HG02870 (cell line): ENCODE data around the gene TMEM229A.
"Not testable (repeated sequence)": the region's sequence is repeated elsewhere in the genome, so short reads cannot be mapped to it uniquely, and the experiment has no call there.

Experiments used
- ATAC-seq: cut with Tn5 transposase; IDR thresholded peaks from one replicate; pipeline ENCODE4 v1.9.1; 2021; ENCODE audit warnings: mild to moderate bottlenecking, moderate library complexity; ENCODE audit not compliant: unreplicated experiment

Gene TMEM229A

DNA sequence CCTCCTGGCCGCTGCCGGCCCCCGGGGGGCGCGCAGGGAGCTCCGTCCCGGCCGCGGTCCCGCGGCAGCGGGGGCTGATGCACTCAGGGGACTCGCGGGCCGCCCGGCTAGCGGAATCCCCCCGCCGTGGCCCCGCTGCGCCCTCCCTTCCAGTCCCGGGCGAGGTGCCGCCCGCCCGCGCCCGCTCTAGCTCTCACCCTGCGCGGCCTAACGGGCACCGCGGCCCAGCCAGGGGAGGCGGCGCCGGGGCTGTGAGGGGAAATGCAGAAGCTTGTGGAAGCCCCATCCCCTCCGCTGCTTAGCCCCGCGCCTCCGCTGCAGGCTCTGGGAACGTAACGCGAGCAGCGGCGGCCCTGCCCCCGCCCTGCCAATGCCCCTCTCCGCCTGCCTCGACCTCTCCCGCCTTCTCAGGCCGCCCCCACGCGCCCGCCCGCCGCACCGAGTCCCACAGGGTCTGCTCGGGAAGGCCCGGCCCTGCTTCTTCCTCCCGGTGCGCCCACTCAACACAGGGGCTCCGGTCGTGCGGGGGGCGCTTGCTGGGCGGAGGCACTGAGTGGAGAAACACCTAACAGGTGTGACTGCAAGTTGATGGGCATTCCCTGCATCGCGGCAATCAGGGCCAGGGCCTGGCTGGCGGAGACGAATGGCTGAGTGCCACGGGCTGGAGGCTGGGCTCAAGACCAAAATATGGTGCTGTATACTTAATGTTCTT, 384 bp upstream of the TMEM229A start:
- ATAC-seq = no peak

DNA sequence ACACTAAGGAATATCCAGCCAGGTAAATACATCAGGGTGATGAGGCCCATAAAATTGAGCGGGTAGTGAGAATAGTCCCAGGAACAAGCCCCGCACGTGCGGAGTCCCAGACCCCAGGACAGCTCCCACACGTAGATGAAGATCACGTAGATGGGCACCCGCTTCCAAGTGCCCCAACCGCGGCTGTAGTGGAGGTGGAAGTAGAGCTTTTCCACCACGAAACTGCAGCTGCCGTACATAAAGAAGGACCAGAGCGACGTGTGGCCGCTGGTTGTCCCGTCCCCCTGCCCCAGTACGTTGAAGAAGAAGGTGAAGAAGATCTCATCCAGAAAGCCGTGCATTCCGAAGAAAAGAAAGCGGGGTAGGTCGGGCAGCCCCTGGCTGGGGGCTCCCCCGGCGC, 948 bp downstream of the TMEM229A start:
- ATAC-seq = no peak

DNA sequence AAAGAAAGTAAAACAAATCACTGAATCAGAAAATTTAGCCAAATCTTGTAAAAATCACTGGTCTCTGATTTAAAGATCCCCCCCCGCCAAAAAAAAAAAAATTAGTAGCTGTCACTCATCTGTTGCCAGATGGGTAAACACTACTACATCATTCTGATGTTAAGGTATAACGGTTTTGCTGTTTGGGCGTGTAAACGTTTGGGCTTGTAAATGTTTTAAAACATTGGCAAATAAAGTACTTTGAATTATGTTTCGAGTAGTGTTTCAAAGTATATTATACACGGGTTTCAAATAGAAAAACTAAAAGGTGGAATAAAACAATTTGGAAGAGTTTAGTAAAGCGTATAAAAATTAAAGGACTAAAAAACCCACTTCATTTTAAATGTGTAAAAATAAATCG, 1.5 kb downstream of the TMEM229A start:
- ATAC-seq = no peak

DNA sequence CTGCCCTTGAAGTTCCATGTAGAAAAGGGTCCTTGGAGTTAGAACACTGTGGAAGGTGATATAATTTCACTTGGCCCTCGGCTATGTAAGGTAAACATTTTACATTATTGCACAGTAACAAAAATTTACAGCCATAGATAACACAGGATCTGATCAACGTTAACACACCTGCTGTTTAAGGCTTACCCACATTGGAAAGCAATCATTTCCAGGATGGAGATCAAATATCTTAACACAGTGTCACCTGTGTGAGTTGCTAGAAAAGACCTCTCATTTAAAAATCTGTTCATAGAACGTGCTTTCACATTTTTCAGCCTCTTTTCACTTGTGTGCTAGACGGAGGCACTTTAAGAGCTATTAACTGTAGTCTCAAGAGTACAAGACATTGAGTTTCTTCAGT, 1.9 kb downstream of the TMEM229A start:
- ATAC-seq = no peak

DNA sequence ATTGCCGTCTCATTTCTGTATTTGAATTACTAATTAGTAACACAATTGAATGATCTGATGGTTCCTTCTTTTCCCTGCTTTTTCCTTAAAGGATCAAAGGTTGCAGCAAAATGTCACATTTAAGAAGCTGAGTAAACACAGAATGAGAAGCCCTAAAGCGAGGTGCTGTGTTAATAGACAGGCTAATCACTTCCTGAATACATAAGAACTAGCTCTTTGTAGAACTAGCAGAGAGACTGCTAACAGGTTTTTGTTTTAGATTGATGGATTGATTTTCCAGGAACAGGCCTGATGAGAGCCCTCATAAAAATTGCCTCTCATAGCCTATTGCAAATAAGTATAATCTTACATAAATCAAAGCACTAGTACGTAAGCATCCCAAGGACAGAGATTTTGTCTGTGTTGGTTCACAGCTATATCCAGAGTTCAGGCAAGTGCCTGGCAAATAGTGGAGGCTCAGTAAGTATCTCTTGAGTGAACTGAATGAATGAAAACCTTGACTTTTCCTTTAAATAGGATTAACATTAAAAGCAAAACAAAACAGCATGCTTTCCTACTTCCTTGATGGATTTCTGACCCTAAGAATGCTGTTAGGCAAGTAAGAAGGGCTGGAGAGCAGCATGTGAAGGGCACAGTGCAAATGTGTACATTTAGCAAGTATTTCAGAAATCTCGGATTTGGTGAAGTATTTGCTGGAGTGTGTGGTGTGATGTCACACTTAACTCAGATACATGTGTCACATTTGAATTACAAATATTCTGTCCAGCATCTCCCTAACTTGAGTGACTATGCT, 3.3 kb downstream of the TMEM229A start:
- ATAC-seq = no peak

DNA sequence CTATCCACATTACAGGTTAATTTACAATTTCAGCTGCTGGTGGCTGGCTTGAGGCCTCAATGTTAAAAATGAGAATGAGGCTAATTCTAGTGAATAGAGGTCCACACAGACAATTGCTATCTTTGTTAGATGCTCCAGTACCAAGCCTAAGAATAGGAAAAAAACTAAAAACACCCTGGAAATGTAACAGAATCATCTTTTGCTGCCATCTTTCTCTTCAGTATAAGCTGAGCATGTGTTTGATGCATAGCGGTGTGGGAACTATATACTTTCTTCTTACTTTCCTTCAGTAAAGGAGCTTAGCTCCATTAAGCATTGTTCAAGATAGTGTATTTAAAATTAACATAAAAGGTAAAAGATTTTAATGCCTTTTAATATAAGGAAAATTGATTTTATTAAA, 5.6 kb downstream of the TMEM229A start:
- no peak for ATAC-seq

DNA sequence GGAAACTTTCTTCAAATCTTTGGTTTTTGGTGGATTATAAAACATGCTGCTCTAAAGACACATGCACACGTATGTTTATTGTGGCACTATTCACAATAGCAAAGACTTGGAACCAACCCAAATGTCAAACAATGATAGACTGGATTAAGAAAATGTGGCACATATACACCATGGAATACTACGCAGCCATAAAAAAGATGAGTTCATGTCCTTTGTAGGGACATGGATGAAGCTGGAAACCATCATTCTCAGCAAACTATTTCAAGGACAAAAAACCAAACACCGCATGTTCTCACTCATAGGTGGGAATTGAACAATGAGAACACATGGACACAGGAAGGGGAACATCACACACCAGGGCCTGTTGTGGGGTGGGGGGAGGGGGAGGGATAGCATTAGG, 8.5 kb downstream of the TMEM229A start:
- ATAC-seq = not testable (repeated sequence)

DNA sequence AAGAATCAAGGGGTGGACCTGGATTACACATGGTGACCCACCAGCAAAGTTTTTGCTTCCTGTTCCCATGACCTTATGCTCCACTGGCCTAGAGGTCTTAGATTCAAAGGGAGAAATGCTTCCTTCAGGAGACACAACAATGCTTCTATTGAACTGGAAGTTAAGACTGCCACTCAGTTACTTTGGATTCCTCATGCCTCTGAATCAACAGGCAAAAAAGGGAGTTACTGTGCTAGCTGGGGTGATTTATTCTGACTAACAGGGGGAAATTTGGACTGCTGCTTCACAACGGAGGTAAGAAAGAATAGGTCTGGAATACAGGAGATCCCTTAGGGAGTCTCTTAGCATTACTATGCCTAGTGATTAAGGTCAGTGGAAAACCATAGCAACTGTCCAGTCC, 10.3 kb downstream of the TMEM229A start:
- ATAC-seq = no peak

DNA sequence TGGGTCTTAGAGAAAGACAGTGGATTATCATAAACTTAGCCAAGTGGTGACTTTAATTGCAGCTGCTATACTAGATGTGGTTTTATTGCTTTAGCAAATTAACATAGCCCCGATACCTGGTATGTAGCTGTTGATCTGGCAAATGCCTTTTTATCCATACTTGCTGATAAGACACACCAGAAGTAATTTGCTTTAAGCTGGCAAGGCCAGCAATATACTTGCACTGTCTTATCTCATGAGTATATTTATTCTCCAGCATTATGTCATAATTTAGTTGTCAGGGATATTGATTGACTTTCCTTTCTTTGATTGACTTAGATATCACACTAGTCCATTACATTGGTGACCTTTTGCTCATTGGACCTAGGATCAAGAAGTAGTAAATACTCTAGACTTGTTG, 12.8 kb downstream of the TMEM229A start:
- ATAC-seq = no peak

DNA sequence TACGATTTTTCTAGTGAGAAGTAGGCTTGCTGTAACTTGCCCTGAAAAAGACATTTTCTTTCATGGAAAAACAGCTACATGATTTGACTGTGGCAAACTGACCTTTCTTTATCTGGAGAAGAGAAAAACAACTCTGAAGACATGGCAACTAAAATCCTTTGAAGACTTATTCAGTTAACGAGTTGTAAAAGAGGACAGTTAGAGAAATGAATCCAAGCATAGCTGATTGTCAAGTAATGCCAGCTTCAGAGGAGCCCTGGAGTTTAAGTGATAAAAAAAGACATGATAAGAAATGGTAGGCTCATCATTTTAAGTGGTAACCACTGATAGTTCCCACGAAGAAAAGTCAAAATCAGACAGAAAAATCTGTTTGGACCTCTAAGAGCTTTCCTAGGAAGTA, 19.6 kb downstream of the TMEM229A start:
- ATAC-seq = no peak

DNA sequence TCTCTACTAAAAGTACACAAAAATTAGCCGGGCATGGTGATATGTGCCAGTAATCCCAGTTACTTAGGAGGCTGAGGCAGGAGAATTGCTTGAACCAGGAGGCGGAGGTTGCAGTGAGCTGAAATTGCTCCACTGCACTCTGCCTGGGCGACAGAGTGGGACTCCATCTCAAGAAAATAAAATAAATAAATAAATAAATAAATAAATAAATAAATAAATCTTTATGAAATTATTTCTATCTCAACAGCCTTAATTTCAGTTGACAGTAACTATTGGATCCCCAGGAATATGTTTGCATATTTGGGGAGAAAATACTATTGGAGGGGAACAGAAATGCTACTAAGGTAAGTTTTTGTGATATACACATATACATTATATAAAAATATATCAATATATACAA, 20.0 kb downstream of the TMEM229A start:
- no peak for ATAC-seq

DNA sequence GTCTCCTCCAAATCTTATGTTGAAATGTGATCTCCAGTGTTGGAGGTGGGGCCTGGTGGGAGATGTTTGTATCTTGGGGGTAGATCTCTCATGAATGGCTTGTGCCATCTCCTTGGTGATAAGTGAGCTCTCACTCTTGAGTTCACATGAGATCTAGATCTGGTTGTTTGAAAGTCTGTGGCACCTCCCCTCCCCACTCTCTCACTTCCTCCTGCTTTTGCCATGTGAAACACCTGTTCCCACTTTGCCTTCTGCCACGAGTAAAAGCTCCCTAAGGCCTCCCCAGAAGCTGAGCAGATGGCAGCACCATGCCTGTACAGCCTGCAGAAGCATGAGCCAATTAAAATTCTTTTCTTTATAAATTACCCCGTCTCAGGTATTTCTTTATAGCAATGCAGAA, 23.5 kb downstream of the TMEM229A start:
- ATAC-seq = no peak

DNA sequence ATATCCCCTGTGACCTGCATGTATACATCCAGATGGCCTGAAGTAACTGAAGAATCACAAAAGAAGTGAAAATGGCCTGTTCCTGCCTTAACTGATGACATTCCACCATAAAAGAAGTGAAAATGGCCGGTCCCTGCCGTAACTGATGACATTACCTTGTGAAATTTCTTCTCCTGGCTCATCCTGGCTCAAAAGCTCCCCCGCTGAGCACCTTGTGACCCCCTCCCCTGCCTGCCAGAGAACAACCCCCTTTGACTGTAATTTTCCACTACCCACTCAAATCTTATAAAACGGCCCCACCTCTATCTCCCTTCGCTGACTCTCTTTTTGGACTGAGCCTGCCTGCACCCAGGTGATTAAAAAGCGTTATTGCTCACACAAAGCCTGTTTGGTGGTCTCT, 24.6 kb downstream of the TMEM229A start:
- not testable (repeated sequence) for ATAC-seq

DNA sequence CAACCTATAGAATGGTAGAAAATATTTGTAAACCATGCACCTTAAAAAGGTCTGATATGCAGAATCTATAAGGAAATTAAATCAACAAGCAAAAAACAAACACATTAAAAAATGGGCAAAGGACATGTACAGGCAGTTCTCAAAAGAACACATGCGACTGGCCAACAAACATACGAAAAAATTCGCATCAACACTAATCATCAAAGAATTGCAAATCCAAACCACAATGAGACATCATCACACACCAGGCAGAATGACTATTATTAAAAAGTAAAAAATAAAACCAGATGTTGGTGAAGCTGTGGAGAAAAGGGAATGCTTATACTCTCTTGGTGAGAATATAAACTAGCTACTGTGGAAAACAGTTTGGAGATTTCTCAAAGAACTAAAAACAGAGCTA, 33.2 kb downstream of the TMEM229A start:
- ATAC-seq = no peak

DNA sequence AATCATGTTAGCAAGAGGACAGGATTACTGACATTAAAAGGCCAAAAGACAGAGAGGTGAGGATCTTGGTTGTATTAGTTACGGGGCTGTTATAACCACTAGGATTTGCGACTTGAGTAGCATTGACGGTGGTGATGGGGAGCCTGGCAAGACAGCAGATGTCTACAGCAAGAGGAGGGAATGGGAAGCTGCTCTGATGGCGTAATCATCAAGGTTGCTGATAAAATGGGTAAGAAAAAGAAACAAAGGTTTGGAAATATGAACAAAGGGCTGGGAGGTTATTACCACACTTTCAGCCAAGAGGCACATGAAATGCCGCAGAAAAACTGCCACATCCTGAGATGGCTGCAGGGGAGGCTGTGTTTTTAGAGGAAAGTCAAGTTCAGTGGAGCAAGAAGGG, 33.9 kb downstream of the TMEM229A start:
- no peak for ATAC-seq

DNA sequence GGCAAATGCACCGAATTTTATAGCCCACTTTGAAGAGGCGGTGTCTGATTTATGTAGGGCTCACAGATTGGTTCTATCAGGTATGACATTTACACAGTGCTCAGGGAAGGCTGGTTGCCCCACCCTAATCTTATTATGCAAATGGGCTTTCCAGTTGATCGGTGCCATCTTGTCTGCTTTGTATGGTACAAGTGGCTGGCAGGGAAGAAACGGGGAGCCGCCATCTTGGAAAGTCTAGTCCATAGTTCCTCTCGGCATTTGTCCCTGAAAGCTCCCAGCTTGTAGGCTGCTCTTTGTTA, 36.6 kb downstream of the TMEM229A start:
- ATAC-seq = no peak

DNA sequence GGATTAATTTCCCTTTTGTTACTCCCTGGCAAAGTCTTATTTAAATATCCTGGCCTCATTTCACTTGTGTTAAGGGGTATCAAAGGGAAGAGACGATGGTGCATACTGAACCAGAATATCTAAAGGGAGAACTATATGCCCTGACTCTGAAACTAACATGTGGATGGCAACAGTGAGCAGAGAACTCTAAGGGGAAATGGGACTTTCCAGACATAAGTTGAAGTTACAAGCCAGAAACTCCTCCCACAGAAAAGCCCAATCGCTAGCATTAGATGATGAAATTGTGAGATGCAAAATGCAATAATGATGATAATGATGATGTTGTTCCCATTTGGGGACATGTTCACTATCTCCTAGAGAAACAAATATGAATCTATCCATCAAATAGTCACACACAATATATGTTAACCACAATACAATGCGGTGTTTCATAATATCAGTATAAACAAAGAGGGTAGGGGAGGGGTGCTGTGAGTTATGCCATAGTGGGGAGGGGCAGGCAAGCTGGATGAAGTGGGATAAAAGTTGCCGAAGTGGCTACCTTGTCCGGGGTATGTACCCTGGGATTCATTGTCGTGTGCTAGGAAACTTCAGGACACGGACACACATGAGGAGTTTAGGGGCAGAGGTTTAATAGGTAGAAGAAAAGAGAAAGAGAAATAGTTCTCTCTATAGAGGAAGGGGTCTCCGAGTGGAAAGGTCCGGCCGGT, 37.1 kb downstream of the TMEM229A start:
- no peak for ATAC-seq

DNA sequence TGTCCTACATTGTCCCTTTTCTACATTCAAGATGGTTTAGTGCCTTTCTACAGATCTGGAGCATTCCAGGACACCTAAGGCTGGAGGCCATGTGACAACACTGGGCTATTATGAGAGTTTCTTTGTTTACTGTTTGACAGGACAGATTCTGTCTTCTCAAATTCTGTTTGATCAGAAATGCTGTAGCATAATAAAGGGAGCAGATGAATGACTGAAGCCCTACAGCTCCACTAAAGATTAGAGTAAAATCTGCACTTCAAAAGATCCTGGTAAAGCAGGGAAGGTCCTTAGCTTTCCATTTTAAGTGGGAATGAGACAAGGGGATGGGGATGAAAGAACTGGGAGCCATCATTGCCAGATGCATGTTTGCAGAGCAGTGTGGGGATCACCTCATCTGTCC, 38.4 kb downstream of the TMEM229A start:
- ATAC-seq = no peak

DNA sequence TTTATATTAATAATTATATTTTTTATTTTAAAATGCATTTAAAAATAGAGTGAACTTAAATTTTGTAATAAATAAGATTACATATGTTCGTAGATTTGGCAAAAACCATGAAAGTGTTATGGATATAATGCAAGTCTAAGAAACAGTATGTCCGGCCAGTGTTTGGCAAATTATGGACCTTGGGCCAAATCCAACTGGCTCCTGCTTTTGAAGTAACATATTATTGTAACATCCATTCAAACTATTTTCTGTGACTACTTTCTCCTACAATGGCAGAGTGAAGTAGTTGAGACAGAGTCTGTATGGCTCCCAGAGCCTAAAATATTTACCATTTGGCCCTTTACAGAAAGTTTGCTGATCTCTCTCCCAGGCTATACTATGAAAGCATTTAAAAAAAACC, 38.9 kb downstream of the TMEM229A start:
- no peak for ATAC-seq

DNA sequence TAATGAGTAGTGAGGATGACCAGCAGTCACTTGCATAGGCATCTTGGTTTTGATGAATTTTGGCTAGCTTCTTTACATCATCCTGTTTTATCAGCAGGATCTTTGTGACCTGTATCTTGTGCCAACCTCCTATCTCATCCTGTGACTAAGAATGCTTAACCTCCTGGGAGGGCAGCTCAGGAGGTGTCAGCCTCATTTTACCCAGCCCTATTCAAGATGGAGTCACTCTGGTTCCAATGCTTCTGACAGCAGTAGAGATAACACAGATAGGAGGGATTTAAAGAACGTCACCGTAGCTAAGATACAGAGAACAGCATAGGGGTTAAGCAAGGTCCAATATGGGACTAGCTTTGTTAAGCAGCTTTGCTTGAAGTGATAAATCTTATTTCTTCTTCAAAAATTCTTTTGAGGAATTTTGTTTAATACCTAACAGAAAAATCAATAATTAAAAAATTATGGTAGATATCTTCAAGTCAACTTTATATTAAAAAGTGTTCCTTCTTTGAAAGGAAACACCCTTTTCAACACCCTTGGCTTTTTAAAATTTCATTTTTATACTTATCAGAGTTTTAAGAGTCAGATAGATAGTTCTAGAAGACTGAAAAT, 39.9 kb downstream of the TMEM229A start:
- ATAC-seq = no peak

DNA sequence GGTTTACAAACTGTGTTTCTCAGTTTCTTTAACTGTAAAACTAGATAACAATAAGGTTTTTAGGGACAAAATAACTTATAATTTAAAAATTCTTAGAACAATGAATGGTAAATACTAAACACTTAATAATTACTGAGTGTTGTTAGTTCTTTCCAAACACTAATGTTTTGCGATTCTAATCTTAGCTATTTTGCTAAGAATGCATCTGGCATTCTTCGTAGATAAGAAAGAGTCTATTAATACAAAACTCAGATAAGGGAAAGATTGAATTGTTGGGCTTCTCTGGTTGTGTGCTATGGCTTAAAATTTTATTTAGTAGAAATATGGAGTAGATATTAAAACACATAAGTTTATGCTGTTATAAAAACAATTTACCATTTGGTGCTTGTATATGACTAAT, 45.4 kb downstream of the TMEM229A start:
- ATAC-seq = no peak
